Testis (tissue), 2 donors: Measurements from ENCODE around the gene PTGIS.

Source experiments
- POLR2A ChIP-seq: fragments of 450-650 bp; IDR thresholded peaks from one replicate; pipeline ENCODE4 v1.6.1; 2017; ENCODE audit warnings: antibody characterized with exemption, mild to moderate bottlenecking, moderate library complexity
- TF ChIP-seq, protein P1 (sequence below), 3 experiments: fragments of 450-650 bp in 2 of 3; fragments of 200-600 bp in 1 of 3; sonication (generic) in 1 of 3; IDR thresholded peaks; one replicate each; pipeline ENCODE4 v1.5.1; 2016 to 2019; ENCODE audit warnings: antibody characterized with exemption in 3 of 3, mild to moderate bottlenecking in 2 of 3, moderate library complexity in 1 of 3

- TF ChIP-seq, protein P1, sequence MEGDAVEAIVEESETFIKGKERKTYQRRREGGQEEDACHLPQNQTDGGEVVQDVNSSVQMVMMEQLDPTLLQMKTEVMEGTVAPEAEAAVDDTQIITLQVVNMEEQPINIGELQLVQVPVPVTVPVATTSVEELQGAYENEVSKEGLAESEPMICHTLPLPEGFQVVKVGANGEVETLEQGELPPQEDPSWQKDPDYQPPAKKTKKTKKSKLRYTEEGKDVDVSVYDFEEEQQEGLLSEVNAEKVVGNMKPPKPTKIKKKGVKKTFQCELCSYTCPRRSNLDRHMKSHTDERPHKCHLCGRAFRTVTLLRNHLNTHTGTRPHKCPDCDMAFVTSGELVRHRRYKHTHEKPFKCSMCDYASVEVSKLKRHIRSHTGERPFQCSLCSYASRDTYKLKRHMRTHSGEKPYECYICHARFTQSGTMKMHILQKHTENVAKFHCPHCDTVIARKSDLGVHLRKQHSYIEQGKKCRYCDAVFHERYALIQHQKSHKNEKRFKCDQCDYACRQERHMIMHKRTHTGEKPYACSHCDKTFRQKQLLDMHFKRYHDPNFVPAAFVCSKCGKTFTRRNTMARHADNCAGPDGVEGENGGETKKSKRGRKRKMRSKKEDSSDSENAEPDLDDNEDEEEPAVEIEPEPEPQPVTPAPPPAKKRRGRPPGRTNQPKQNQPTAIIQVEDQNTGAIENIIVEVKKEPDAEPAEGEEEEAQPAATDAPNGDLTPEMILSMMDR (IDR thresholded peaks at IDR 0.05) = no peak
- no peak for TF ChIP-seq POLR2A
Observed at GRCh38 chr20:49526568-49526967, 41.4 kb downstream of the PTGIS start.
